Neural cell (in vitro differentiated cells): ENCODE measurements around the gene SHB.

Experiments used
- CTCF ChIP-seq: fragments of 450-650 bp; IDR thresholded peaks from 2 replicates; pipeline ENCODE4 v1.5.1; 2014; ENCODE audit warnings: antibody characterized with exemption, mild to moderate bottlenecking, moderate library complexity; ENCODE audit not compliant: poor library complexity, severe bottlenecking
- EP300 ChIP-seq: fragments of 450-650 bp; conservative IDR thresholded peaks from 2 replicates; pipeline ENCODE4 v1.6.1; 2014; ENCODE audit warnings: antibody characterized with exemption, mild to moderate bottlenecking, moderate library complexity; ENCODE audit not compliant: poor library complexity, severe bottlenecking
- EZH2 ChIP-seq: fragments of 200-600, 300-800 bp; shearing (Covaris generic), sonication (generic); IDR thresholded peaks from 2 replicates; pipeline ENCODE4 v1.6.1; 2014; ENCODE audit warnings: antibody characterized with exemption, low read length, borderline replicate concordance, mild to moderate bottlenecking; ENCODE audit not compliant: insufficient read depth, poor library complexity, severe bottlenecking
- MXI1 ChIP-seq: fragments of 450-650 bp; conservative IDR thresholded peaks from 2 replicates; pipeline ENCODE4 v1.6.1; 2014; ENCODE audit warnings: antibody characterized with exemption, mild to moderate bottlenecking; ENCODE audit not compliant: poor library complexity, severe bottlenecking
- POLR2AphosphoS5 ChIP-seq: IDR thresholded peaks from 2 replicates; pipeline ENCODE4 v1.6.1; 2012
- RAD21 ChIP-seq: fragments of 450-650 bp; conservative IDR thresholded peaks from 2 replicates; pipeline ENCODE4 v1.6.1; 2014; ENCODE audit warnings: antibody characterized with exemption, mild to moderate bottlenecking, moderate library complexity
- REST ChIP-seq: IDR thresholded peaks from 2 replicates; pipeline ENCODE4 v1.6.1; 2012; ENCODE audit warnings: borderline replicate concordance
- SMC3 ChIP-seq: fragments of 450-650 bp; conservative IDR thresholded peaks from 2 replicates; pipeline ENCODE4 v1.6.1; 2014; ENCODE audit warnings: antibody characterized with exemption, mild to moderate bottlenecking, moderate library complexity; ENCODE audit not compliant: poor library complexity
- TAF1 ChIP-seq: IDR thresholded peaks from 2 replicates; pipeline ENCODE4 v1.6.1; 2012; ENCODE audit warnings: low read depth

GRCh38 chr9:38047301-38048251, 21.5 kb downstream of the SHB start:
- TF ChIP-seq EZH2 (no peak), CTCF (no peak), SMC3 (no peak), EP300 (no peak), MXI1 (no peak), TAF1 (no peak), REST (no peak), POLR2AphosphoS5 (no peak), RAD21 (no peak)
